Anterior cingulate cortex (tissue), 58 donors: ENCODE data around the gene LRRK1.

ENCODE experiments used
- DNase-seq, 58 donors: peaks; one replicate each; lab custom pipeline; 2025; lab: John Stamatoyannopoulos, UW

The LRRK1 gene

DNA sequence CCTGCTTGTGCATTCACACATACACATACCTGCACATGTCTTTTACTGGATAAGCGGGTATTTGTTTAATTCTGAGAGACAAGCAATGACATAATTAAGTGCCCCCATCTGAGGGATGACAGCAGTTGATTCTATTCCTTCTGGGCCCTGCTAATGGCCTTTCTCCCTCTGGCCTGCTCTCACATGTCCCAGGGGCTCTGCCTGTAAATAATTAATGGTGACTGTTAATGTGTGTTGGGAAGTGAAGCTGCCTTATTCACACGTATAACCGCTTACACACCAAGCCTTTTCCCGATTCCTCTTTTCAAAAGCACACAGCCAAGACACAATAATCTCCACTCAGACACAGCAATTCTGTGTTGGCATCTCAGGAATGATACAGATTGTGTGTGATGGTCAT, 47.8 kb downstream of the LRRK1 start:
- DNase-seq = no peak

DNA sequence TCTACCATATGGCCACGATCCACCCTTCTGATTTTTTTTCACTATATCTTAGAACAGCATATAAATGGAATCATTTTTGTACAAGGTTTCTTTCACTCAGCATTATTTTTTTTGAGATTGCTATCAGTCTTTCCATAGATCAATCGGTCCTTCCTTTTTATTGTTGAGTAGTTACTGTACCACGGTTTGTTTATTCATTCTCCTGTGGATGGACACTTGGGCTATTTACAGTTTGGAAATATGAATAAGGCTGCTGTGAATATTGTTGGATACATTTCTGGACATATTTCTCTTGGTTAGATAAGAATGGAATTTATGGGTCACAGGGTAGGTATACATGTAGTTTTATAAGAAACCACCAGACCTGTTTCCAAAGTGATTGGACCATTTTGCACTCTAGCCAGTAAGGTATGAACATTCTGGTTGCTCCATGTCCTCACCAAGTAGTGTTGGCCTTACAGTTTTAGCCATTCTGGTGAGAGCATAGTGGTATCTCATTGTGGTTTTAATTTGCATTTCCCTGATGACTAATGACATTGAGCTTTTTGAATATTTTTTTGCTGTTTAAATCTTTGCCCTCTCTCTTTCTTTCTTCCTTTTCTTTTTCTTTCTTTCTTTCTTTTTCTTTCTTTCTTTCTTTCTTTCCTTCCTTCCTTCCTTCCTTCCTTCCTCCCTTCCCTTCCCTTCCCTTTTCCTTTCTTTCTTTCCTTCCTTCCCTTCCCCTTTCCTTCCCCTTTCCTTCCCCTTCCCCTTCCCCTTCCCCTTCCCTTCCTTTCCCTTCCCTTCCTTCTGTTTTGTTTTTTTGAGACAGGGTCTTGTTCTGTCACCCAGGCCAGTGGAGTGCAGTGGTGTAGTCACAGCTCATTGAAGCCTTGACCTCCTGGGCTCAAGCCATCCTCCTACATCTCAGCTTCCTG, 49.2 kb downstream of the LRRK1 start:
- DNase-seq = no peak

DNA sequence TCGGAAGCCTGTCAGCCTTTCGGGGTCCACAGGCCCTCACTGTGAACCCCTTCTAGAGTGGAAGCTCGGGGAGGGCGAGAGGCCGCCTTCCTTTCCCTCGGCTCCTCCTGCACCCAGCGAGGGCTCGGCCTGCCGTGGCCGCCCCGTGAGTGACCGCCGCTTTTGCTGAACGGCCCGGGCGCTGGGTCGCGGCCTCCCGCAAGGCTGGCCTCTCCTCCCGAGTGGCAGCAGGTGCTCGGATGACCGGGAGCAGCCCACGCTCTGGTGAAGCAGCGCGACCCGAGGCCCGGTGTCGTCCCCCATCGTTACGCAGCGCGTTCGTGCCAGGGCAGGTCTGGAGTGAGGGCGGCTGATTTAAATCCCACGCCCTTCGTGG, 53.8 kb downstream of the LRRK1 start:
- DNase-seq = no peak

DNA sequence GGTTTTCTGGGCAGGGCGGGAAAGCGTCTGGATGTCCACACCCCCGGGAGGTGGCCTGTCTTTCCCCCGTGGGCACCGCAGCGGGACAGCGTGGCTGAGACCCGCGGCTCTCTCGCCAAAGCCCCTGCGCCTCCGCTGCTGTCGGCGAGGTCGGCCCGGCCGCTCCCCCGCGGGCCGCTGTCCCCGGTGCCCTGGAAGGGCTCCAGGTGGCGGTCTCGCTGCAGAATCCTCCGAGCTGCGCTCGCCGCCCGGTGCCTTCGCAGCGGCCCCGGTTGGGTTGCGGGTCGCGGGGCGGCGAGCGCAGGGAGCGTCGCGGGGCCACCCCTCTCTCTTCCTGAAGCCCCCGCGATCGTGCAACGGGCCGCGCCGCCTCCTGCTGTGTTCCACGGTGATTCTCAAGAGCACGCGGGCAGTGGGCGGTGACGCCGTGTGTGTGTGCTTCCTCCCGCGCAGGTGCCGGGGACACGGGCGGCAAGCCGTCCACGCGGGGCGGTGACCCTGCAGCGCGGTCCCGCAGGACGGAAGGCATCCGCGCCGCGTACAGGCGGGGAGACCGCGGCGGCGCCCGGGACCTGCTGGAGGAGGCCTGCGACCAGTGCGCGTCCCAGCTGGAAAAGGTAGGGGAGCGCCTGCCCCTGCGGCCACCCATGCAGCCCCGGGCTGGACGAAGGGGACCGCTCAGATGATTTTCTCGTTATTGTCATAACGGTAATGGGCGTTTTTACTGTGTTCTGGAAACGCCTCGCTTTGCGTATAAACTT, 54.4 kb downstream of the LRRK1 start:
- DNase-seq = no peak

DNA sequence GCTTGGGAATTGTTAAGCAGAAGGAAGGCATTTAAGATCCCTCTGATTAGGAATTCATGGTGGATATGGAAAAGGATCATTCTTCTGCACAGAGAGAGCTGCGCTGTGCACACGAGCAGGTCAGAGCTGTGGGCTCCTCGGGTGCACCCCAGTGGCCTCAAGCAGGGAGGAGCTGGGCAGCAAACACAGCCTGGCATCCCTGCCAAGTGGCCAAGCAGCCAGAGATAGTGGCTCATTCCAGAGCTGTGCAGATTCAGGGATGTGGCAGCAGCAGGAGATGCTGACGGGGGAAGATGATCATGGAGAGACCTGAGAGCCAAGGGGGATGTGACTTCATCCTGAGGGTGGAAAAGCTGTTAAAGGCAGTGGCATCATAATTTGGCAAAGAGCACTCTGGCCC, 55.9 kb downstream of the LRRK1 start:
- DNase-seq = no peak

DNA sequence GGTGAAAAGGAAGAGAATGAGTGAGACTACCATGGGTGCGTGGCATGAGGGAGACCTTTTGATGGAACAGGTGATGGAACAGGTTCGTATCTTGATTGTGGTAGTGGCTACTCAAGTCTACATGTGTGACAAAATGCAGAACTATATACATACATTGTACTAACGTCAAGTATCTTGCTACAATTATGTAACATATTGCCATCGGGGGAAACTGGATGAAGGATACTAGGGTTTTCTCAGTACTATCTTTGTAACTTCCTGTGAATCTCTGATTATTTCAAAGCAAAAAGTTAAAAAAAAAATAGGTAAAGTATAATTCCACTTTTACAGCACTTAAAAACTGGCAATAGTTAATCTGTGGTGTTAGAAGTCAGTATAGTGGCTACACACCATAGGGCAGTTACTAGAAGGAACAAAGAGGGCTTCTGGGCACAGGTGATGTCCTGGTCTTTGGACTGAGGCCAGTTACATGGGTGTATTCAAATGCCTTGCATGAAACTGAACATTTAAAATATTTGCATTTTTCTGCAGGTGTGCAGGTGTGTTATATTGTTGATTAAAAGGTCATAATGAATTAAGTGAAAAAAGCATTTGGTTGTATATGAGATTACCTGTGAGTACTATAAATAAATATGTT, 61.4 kb downstream of the LRRK1 start:
- no peak for DNase-seq

DNA sequence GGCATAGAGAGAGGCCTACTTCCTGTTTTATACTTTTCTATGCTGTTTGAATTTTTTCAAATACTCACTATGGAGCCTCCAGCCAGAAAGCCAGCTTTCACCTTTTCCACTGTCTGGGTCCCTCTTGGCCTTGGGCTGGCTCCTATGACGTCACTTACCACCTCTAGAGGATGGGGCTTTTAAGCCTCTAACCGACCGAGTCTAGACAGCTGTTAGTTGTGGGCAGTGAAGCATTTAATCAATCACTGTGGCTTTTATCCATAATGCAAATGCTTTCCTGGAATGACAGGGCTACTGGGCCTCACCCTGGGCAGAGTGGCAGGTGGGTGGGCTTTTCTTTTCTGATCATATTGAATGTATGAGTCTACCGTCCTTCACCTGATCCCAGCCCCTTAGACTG, 61.9 kb downstream of the LRRK1 start:
- DNase-seq = no peak

DNA sequence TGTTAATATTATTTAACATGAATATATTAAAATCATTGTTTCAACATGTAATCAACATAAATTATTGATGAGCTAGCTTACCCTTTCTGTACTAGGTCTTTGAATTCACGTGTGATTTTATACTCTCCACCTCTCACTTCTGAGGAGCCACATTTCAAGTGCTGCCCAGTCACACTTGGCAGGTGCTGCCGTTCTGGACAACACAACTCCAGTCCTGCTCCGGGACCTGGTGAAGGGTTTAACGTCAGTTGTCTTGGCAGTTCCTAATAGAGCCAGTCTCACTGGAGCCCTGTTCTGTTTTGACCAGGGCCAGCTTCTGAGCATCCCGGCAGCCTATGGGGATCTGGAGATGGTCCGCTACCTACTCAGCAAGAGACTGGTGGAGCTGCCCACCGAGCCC, 64.1 kb downstream of the LRRK1 start:
- no peak for DNase-seq

DNA sequence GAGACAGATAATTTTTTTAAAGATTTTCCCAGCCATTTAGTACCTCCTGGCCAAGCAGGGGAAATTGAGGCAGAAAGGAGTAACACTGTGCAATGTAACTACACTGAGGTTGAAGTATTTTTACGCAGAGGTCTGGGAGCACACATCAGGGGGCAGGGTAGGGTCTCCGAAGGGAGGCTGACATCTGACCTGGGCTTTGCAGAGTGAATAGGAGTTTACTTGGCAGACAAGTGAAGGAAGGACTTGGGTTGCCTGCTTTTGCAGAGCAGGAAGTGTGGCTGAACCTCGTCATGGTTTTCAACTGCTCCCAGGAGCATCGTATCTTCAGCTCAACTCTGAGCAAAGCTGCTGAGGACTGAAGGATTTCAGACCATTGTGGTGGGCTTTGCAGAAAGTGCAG, 66.2 kb downstream of the LRRK1 start:
- DNase-seq = no peak

DNA sequence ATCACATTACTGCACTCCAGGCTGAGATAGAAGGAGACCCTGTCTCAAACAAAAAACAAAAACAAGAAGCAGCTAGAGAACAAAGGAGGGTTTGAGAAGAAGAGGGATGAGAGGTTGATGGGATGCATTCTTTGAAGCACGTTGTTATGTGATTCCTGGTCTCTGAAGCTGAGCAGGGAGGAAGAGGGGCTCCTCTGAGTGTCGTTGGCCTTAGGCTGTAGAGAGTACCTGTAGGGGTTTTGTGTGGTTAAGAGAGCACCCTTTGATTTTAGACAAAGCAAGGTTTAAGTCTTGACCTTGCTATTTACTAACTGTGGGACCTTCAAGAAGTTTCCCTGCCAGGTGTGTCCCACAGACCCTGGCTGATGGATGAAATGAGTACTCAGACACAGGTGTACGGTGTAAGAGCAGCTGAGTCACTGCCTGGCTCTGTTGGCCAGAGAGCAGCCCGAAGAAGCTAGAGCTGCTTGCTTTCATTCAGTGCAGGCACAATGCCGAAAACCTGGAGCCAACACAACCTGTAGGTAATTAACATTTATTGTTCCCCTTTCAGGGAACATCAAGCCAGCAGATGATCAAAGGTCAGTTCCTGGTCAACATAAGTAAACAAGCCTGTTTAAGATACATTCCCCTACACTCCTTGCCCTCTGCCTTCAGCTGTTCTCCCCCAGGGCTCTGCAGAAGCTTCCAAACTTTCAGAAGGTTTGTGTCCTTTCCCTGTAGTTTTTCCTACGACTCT, 67.2 kb downstream of the LRRK1 start:
- no peak for DNase-seq

DNA sequence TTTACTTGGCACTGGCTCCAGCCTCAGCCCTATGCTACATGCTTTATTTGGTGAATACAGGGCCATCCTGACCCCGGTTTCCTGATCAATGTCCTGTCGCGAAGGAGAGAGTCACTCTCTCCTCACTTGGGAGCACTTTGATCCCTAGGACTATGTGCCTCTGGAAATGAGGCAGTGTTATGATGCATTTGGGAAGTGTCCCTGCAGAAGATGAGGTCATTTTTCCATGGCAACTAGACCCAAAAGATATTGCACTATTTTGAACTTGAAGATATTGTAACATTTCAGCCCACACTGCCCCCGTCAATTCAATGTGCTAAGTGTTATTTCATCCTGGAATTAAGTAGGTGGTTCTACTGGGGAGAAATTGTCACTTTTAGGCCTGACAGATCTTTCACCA, 68.0 kb downstream of the LRRK1 start:
- no peak for DNase-seq

DNA sequence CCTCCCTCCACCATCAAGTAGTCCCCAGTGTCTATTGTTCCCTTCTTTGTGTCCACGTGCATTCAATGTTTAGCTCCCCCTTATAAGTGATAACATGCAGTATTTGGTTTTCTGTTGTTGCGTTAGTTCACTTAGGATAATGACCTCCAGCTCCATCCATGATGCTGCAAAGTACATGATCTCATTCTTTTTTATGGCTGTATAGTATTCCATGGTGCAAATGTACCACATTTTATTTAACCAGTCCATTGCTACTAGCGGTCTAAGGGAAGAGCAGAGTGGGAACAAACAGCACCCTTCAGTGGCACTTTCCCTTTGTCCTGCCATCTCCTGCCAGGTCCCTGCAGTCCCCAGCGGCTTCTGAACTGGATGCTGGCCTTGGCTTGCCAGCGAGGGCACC, 69.1 kb downstream of the LRRK1 start:
- DNase-seq = no peak

DNA sequence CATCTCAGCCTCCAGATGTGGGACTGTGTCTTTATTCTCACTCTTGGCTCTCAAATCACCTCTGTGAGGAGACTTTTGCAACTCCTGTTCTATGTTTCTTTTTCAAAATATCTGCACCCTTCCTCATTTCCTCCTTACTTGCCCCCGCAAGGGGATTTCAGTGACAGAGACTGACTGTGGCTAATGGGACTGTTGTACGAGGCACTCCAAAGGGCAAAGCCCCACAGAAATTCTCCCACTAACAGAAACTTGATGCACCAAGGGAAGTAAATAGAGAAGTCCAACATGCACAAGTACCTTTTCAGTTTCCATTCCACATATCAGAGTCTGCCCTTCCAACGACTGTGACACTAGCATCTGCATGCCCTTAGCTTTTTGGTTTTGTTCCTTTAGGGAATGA, 69.7 kb downstream of the LRRK1 start:
- DNase-seq = no peak

DNA sequence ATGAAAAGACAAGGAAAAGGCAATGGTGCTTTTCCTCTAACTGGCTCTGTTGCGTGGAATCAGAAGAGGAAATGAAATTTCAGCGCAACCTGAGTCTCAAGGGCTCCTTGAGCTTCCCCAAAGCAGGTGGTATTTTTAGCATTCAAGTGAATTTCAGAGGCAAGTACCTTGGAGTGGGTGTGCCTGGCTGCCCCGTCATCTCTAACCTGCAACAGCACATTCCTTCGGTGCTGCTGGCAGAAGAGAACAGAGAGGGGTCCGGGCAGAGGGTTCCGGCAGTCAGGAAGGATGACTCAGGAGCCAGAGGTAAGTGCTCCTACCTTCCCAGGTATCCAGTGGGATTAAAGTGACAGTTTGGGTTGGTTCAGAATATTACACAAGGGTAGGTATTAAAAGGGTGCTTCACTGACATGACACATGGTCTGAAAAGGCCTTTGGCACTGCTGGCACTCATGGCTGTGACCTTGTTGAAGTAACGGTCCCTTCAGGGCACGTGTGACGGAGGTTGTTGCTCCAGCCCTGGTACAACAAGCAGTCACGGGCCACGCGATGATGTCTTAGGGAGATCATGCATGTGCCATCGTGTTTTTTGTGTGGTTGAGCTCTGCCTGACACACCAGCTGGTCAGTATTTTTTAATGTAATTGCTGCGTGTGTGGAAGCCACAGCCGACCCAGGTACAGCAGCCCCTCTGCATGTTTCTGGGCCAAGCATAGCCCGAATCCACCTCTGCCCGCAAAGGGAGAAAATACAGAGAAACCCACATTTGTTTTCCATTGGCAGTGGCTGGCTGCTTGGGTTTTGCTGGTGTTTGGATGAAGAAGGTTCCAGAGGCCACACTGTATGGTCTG, 75.7 kb downstream of the LRRK1 start:
- no peak for DNase-seq

DNA sequence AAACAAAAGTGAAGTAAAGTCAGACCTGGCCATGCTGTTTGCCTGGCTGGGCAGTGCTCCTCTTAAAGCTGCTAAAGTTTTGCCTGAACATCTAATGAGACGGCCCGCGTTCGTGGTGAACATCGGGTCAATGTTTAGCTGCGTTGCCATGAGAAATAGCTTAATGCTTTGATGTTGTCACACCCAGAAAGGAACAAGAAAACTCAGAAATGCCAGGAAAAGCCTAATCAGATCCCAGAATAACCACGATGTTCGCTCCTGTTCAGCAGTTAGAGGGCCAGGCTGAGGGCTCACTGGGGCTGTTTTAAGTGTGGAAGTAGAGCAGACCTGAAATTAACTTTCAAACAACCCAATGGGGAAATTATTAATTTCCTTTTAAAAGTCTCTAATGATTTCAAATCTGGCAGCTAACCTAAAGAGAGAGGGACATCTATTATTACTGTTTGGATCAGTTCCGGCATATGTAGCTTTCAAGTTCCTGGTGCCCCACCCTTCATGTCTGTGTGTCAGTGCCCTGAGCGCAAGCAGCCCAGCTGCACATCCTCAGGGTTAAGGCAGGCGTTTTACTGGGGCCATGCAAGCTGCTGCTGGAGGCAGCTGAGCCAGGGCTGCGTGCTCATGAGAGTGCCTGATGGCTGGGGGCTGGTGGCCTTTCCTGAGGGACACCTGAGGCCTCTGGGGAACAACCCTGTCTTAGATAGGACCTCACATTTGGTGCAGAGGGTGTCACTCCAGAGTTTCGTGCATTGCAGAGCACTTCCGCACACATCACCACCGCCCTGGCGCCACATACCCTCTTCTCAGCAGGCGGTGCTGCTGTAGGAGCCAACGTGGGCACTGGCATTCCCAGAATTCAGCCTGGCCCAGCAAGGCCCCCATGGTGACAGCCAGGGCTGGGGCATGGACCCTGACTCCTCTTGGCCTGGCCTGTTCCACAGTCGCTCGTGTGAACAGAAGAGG, 76.6 kb downstream of the LRRK1 start:
- no peak for DNase-seq

DNA sequence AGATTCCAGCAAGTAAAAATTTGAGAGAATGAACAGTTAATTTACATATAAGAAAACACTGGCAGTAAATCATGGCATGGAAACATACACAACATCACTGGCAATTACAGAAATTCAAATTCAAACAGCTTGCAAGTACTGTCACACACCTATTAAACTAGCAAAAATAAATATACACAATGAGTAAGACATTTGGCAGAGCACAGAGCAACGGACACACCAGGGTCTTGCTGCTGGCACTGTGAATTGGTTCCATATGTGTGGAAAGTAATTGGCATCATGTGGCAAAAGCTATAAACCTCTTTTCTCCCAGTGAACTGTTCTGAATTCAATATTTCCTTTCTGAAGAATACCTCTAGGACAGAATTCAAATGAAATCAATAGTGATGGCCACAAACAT, 78.3 kb downstream of the LRRK1 start:
- DNase-seq = no peak

DNA sequence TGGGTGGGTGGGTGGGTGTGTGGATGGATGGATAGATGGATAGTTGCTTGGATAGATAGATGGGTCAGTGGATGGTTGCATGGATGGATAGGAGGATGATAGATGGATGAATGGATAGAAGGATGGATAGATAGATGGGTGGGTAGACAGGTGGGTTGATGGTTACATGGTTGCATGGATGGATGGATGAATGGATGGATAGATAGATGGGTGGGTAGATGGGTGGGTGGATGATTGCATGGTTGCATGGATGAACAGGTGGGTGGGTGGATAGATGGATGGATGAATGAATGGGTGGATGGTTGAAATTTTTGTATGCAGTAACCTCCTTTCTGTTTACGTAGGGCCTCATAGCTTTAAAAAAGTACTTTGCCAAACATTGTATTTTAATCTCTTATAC, 79.5 kb downstream of the LRRK1 start:
- DNase-seq = no peak

DNA sequence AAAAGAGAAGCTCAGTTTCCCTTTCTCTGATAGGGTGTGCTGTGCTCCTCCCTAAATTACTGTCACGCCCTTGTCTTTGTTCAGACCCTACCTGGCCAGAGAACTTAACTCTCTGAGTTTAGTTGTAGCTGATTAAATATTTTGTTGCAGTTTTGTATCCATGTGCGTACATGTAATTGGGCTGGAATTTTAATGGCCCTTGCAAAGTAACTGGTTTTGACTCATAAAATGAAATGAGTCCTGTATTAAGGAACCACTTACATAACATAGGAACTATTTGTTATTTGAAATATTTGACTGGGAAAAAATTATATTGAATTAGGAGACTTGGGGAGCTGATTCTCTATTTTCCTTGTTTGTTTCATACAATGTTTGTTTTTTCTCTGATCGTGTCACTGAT, 80.2 kb downstream of the LRRK1 start:
- no peak for DNase-seq

DNA sequence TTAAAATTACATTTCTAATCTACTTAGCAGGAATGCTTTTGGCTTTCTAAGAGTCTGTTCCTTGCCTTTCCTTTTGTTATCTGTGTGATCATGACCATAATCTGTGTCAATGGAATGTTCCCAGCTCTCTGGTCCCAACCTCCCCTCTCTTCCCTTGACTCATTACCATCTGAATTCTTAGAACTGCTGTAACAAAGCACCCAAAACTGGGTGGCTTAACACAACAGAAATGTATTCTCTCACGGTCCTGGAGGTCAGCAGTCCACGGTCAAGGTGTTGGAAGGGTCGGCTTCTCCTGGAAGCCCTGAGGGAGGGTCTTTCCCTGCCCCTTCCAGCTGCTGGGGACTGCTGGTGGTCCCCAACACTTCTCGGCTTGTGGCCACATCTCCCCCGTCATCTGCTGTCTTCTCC, 81.1 kb downstream of the LRRK1 start:
- DNase-seq = no peak
